Astrocyte of the hippocampus (primary cell): ENCODE data around the gene TWIST2.
A peak's percentile ranks its signal among the peaks of the same experiment; 100 is the strongest.

ENCODE experiments used
- DNase-seq: peaks from one replicate; pipeline ENCODE4 v3.0.0; 2011; ENCODE audit warnings: low read depth, low spot score

Gene TWIST2

GRCh38 chr2:238904177-238904576 is 56.3 kb downstream of the TWIST2 start:
- DNase-seq, result no peak

DNA sequence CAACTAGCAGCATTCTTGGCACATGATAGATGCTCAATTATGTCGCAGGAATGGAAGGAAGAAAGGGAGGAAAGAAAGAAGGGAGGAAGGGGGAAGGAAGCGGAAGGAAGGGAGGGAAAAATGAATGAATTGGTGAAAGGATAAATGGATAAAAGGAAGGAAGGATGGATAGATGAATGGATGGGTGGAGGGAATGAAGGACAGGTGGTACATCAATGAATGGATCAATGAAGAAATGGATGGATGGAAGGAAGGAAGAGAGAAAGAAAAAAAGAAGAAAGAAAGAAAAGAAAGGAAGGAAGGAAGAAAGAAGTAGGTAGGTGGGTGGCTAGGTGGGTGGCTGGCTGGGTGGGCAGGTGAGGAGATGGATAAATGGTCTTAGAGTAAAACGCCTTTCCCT is 56.8 kb downstream of the TWIST2 start:
- DNase-seq, result no peak

- DNase-seq, result no peak
These were observed 57.3 kb downstream of the TWIST2 start for GRCh38 chr2:238905224-238905623.

DNA sequence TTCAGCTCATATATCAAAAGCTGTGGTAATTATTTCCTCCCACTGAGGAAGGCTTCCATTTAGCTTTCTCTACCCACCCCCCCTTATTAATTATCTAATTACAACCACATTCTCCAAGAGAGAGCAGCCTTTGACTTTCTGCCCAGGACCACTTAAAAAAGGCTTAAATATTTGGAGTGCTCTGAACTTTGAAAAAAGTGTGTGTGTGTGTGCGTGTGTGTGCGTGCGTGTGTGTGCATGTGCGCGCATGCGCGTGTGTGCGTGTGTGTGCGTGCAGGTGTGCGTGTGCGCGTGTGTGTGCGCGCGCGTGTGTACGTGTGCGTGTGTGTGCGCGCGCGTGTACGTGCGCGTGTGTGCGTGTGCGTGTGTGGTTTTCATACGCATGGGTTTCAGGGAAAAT is 57.8 kb downstream of the TWIST2 start:
- DNase-seq, result no peak

DNA sequence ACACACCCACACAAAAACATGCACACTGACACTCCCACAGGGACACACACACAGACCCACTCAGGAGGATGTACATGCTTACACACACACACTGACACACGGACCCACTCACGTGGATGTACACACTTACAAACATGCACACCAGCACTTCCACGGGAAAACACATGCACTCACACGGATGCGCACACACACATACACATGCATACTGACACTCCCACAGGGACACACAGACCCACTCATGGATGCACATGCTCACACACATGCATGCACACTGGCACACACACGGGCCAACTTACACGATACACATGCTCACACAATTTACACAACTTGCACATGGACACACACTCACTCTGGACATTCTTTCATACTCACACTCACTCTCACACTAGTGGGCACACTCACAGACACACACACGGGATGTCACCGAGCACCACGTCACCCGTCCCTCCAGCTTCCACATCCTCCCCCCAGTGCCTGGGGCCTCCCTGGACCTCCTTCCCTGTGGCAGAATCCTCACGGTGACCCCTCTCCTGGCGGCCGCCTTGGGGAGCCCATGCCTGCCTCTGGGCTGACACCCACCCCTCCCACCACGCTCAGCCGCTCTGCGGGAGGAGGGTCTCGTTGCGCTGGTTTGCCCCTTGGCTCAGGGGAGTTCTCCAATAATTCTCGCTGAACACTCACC is 58.5 kb downstream of the TWIST2 start:
- no peak for DNase-seq

- DNase-seq, result no peak
These were observed 59.2 kb downstream of the TWIST2 start for GRCh38 chr2:238906936-238907716.

- no peak for DNase-seq
These were observed 59.9 kb downstream of the TWIST2 start for GRCh38 chr2:238907717-238908173.

GRCh38 chr2:238908960-238909951 is 61.4 kb downstream of the TWIST2 start:
- no peak for DNase-seq

DNA sequence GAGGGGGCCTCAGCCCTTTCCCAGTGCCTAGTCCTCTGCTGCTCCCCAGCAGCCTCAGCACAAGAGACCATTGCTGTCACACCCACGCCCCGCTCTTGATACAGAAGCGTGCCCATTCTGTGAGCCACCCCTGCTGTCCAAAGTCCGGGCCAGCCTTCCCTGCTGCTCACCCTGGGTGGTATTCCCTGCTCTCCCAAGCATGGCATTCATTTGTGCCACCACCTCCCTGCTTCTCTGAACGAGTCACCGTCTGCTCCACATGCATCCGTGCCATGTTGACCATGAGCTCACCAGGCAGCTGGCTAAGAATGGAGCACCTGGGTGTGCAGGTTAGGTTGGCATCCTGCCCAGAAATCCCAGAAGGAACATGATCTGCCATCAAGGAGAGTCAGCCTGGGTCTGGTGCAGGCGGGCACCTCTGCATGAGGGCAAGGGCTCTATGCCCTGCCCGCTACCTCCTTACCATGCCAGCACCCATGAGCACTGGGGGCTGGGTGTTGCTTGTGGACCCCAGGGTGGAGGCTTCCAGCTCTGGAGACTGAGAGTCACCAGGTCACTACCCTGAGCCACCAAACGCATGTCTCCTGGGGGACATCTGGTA is 63.0 kb downstream of the TWIST2 start:
- no peak for DNase-seq

DNA sequence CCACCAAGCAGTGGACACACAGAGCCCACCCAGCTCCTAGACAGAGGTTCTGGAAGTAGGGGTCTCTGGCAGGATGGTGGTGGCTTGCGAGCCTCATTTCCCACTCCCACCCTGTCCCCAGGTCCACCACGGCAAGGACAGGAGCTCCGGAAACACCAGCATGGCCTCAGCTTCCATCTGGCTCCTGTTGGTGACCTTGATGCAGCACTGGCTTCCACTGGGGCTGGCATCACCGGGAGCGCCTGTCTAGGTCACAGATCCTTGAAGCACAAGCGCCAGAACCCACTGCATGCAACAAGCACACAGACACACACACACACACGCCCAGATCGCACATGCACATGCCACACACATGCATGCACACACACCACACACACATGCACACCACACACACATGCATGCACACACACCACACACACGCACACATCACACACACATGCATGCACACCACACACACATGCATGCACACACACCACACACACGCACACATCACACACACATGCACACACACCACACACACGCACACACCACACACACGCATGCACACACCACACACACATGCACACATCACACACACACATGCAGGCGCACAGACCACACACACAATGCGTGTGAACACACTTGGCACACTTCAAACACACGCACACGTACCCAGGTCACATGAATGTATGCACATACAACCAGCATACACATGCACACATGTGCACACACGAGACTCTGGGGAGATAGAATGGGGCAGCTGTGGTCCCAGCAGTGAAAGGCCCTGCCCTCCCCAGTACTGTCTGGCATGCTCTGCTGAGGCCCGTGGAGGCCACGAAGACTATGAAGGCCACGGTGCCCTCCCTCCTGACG is 63.7 kb downstream of the TWIST2 start:
- no peak for DNase-seq

DNA sequence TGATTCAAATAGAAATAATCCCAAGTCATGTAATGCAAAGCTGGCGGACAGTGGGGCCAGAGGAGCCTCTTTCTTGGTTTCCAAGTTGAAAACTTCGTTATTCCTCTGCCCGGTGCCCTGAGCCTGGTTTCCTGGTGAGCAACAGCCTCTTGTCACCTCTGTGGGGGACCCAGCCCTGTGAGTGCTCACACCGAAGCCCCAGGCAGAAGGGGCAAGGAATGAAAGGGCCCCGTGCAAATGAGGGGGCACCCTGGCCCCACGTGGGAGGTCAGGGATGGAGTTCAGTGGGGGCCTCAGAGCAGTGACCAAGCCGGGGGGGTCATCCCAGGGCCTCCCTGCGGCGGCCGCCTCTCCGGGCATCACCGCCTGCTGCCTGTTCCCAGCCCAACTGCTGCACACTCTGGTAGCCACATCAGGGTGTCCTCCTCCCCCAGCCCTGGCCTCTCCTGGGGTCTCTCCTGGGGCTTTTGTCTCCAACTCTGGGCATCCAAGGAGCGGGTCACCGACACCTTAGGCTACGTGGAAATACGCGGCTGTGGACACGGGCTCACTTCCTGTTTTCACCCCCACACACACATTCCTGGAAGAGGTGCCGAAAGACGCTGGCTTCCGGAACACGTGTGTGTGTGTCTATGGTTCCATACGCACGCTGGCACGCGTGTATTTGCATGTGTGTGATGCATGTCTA is 64.5 kb downstream of the TWIST2 start:
- no peak for DNase-seq

- DNase-seq, result no peak
These were observed 65.3 kb downstream of the TWIST2 start for GRCh38 chr2:238912916-238913875.

GRCh38 chr2:238913931-238914647 is 66.2 kb downstream of the TWIST2 start:
- no peak for DNase-seq

DNA sequence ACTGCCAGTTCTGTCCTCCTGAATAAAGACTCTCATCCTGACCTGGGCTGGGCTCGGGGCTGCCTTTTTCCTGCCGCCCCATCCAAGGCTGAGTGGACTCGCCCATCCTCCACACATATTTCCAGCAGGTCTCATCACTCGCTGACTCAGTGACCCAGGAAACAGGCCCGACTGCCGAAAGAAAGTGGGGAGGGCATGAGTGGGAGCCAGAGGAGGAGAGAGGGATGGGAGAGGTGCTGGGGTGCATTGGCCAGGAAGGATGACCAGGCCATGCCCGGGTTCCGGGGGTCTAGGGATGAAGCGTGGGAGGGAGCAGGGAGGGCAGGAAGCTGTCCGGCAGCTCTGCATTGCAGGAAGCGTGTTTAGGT is 66.7 kb downstream of the TWIST2 start:
- DNase-seq, result peak; percentile 49

GRCh38 chr2:238915196-238915595 is 67.3 kb downstream of the TWIST2 start:
- DNase-seq, result no peak

DNA sequence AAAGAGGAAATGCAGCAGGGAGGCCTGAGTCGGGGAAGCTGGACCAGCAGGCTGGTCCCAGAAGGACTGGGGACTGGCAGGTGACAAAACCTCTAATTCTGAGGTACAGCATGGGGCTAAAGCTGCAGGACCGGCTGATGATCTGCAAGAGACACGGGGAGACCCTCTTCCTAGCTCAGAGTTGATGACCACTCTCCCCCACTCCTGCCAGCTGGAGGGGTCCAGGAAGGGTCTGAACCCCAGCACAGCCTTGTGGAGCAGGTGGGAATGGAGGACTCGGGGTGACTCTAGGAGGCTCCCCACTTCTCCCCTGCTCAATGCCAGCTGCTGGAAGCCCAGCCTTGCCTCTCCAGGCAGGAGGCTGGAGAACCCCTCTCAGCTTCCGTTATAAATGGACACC is 67.7 kb downstream of the TWIST2 start:
- DNase-seq, result no peak

- DNase-seq, result no peak
These were observed 68.4 kb downstream of the TWIST2 start for GRCh38 chr2:238916176-238916874.
